Islet precursor cell (in vitro differentiated cells): ENCODE measurements around the gene KRTAP4-11.
"Not testable (repeated sequence)": the region's sequence is repeated elsewhere in the genome, so short reads cannot be mapped to it uniquely, and the experiment has no call there.

ENCODE experiments used
- DNase-seq: peaks from one replicate; pipeline ENCODE4 v3.0.0-alpha.2; 2018

KRTAP4-11 gene

GRCh38 chr17:41083427-41083826, 34.7 kb downstream of the KRTAP4-11 start:
- DNase-seq = not testable (repeated sequence)

GRCh38 chr17:41082626-41083025, 35.5 kb downstream of the KRTAP4-11 start:
- no peak for DNase-seq

GRCh38 chr17:41076788-41077187, 41.4 kb downstream of the KRTAP4-11 start:
- no peak for DNase-seq

GRCh38 chr17:41073676-41074075, 44.5 kb downstream of the KRTAP4-11 start:
- no peak for DNase-seq

GRCh38 chr17:41071606-41072360, 46.4 kb downstream of the KRTAP4-11 start:
- DNase-seq = no peak

GRCh38 chr17:41069031-41069430, 49.1 kb downstream of the KRTAP4-11 start:
- DNase-seq = no peak

- no peak for DNase-seq
These were observed 50.9 kb downstream of the KRTAP4-11 start for GRCh38 chr17:41067281-41067680.
